ENCODE data around the gene SLC30A10. TPM values are rescaled to one million over a fixed set of nuclear protein-coding genes. Genes with fewer than 3 reads are reported as not detected.
A peak's percentile ranks its signal among the peaks of the same experiment; 100 is the strongest.

Gene SLC30A10
- total RNA-seq: not detected
- long read RNA-seq: 0 reads

- intact Hi-C loops (cut with DNase I): no loop called here
- no peak for DNase-seq
- peak; percentile 47 for ATAC-seq
Measured at GRCh38 chr1:219927956-219928790, at the start of gene SLC30A10. TSS of gene SLC30A10 (minus strand) at chr1:219928557. CDS start at chr1:219928440, 117 bp downstream.

GRCh38 chr1:219973213-219973612 lies 44.9 kb upstream of the SLC30A10 start:
- Histone ChIP-seq H3K9me3 (no peaks in the 10 kb centered on the region), H3K36me3 (peaks cover 85% of the 10 kb centered on the region), H3K4me3 (no peak overlapping the region), H3K27me3 (no peaks in the 10 kb centered on the region), H3K4me1 (no peaks in the 10 kb centered on the region), H3K27ac (no peak overlapping the region)
- ATAC-seq (no peak), DNase-seq (no peak)
- TF ChIP-seq, protein P1, sequence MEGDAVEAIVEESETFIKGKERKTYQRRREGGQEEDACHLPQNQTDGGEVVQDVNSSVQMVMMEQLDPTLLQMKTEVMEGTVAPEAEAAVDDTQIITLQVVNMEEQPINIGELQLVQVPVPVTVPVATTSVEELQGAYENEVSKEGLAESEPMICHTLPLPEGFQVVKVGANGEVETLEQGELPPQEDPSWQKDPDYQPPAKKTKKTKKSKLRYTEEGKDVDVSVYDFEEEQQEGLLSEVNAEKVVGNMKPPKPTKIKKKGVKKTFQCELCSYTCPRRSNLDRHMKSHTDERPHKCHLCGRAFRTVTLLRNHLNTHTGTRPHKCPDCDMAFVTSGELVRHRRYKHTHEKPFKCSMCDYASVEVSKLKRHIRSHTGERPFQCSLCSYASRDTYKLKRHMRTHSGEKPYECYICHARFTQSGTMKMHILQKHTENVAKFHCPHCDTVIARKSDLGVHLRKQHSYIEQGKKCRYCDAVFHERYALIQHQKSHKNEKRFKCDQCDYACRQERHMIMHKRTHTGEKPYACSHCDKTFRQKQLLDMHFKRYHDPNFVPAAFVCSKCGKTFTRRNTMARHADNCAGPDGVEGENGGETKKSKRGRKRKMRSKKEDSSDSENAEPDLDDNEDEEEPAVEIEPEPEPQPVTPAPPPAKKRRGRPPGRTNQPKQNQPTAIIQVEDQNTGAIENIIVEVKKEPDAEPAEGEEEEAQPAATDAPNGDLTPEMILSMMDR (IDR thresholded peaks at IDR 0.05): no peak
- intact Hi-C loops (cut with DNase I): no loop called here

More at GRCh38 chr1:219927956-219928790, at the start of gene SLC30A10:
- Histone ChIP-seq H3K27me3 (peaks cover 44% of the 10 kb centered on the region), H3K4me3 (peak within 1 kb of the TSS; percentile 25), H3K9me3 (no peaks in the 10 kb centered on the region), H3K4me1 (peaks cover 11% of the 10 kb centered on the region), H3K36me3 (no peaks in the 10 kb centered on the region), H3K27ac (no peak within 1 kb of the TSS)
- TF ChIP-seq, protein P1 (IDR thresholded peaks at IDR 0.05): no peak

GRCh38 chr1:219967361-219967760 lies 39.0 kb upstream of the SLC30A10 start:
- TF ChIP-seq, protein P1 (IDR thresholded peaks at IDR 0.05): no peak
- H3K4me1 ChIP-seq: no peaks in the 10 kb centered on the region
- DNase-seq: no peak
- no peaks in the 10 kb centered on the region for H3K9me3 ChIP-seq
- H3K27ac ChIP-seq: no peak overlapping the region
- no peak for ATAC-seq
- peaks cover 48% of the 10 kb centered on the region for H3K36me3 ChIP-seq
- intact Hi-C loops (cut with DNase I): no loop called here
- H3K27me3 ChIP-seq: no peaks in the 10 kb centered on the region
- H3K4me3 ChIP-seq: no peak overlapping the region

DNA sequence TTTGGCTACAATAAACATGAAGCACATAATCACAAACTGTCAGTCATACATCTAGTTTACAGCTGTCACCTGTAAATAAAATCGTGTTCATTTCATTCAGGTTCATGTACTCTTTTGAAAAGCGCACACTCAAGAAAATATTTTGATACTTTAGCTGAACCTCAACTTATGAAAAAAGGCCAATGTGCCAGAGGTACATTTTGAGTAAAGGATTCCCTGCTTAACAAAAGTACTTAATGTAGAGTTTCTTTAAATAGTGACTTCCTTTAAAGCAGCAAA lies 37.7 kb upstream of the SLC30A10 start:
- Histone ChIP-seq H3K4me3 (no peak overlapping the region), H3K9me3 (no peaks in the 10 kb centered on the region), H3K27ac (no peak overlapping the region), H3K4me1 (no peaks in the 10 kb centered on the region), H3K27me3 (no peaks in the 10 kb centered on the region), H3K36me3 (peaks cover 36% of the 10 kb centered on the region)
- intact Hi-C loops (cut with DNase I): no loop called here
- no peak for ATAC-seq
- TF ChIP-seq, protein P1 (IDR thresholded peaks at IDR 0.05): no peak
- no peak for DNase-seq

GRCh38 chr1:219965285-219966070 lies 37.1 kb upstream of the SLC30A10 start:
- DNase-seq: no peak
- no peaks in the 10 kb centered on the region for H3K4me1 ChIP-seq
- H3K36me3 ChIP-seq: peaks cover 31% of the 10 kb centered on the region
- intact Hi-C loops (cut with DNase I): no loop called here
- no peaks in the 10 kb centered on the region for H3K9me3 ChIP-seq
- TF ChIP-seq, protein P1 (IDR thresholded peaks at IDR 0.05): no peak
- ATAC-seq: no peak
- H3K27me3 ChIP-seq: no peaks in the 10 kb centered on the region
- H3K4me3 ChIP-seq: no peak overlapping the region
- H3K27ac ChIP-seq: no peak overlapping the region
